Activated naive CD8-positive, alpha-beta T cell treated with anti-CD3 and anti-CD28 coated beads for 36 hours (primary cell): ENCODE data around the gene GPC2. TPM values are rescaled to one million over a fixed set of nuclear protein-coding genes. Genes with fewer than 3 reads are reported as not detected.
"Not testable (repeated sequence)": the region's sequence is repeated elsewhere in the genome, so short reads cannot be mapped to it uniquely, and the experiment has no call there.

Experiments used
- DNase-seq: peaks from one replicate; pipeline ENCODE4 v3.0.0; 2021
- H3K27ac Mint-ChIP-seq: one replicate; pipeline ENCODE4 v1.8.0; 2022; ENCODE audit warnings: mild to moderate bottlenecking, moderate library complexity, mixed read lengths
- H3K27me3 Mint-ChIP-seq: one replicate; pipeline ENCODE4 v1.8.0; 2022; ENCODE audit warnings: mild to moderate bottlenecking, mixed read lengths
- H3K36me3 Mint-ChIP-seq: one replicate; pipeline ENCODE4 v1.8.0; 2021; ENCODE audit warnings: mild to moderate bottlenecking, mixed read lengths
- H3K4me1 Mint-ChIP-seq: one replicate; pipeline ENCODE4 v1.8.0; 2021; ENCODE audit warnings: mixed read lengths
- H3K4me3 Mint-ChIP-seq: one replicate; pipeline ENCODE4 v1.8.0; 2022; ENCODE audit warnings: mild to moderate bottlenecking, moderate library complexity, mixed read lengths
- H3K9me3 Mint-ChIP-seq: one replicate; pipeline ENCODE4 v1.8.0; 2022; ENCODE audit warnings: mixed read lengths
- total RNA-seq, 2 experiments: library from RNA; stranded (reverse); gene quantifications; one replicate each; pipeline ENCODE4 v1.2.3, GENCODE V29; 2021

Gene GPC2
- total RNA-seq, 2 experiments from 2014 or later = 3.6 to 3.9 TPM

DNA sequence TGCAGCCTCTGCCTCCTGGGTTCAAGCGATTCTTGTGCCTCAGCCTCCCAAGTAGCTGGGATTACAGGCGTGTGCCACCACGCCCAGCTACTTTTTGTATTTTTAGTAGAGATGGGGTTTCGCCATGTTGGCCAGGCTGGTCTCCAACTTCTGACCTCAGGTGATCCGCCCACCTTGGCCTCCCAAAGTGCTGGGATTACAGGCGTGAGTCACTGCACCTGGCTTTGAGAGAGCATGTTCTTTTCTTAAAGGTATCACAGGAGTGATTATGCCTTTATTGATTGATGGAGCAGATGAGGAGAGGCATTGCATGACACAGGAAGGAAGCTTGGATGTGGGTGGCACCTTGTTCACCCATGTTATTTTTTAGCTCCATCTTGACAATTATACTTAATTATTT is 5.9 kb upstream of the GPC2 start:
- not testable (repeated sequence) for H3K27me3 Mint-ChIP-seq, H3K4me3 Mint-ChIP-seq, H3K27ac Mint-ChIP-seq, H3K9me3 Mint-ChIP-seq, DNase-seq
- H3K4me1 Mint-ChIP-seq = peaks cover 32% of the 10 kb centered on the region
- H3K36me3 Mint-ChIP-seq = peaks cover 12% of the 10 kb centered on the region

DNA sequence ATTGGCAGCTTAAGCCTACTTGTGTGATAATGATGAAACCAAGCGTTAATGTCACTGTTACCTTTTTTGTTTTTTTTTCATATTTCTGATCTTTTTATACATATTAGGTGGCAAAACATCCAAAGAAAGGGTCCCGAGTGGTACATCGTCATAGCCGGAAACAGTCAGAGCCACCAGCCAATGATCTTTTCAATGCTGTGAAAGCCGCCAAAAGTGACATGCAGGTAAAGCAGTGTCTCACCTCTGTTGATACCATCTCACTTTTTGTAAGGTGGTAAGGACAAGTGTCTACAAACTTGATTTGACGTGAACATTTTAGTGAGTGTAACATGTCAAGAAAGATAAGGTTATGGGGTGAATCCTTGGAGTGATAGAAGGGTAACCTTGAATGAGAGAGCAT is 5.4 kb upstream of the GPC2 start:
- not testable (repeated sequence) for H3K27ac Mint-ChIP-seq

DNA sequence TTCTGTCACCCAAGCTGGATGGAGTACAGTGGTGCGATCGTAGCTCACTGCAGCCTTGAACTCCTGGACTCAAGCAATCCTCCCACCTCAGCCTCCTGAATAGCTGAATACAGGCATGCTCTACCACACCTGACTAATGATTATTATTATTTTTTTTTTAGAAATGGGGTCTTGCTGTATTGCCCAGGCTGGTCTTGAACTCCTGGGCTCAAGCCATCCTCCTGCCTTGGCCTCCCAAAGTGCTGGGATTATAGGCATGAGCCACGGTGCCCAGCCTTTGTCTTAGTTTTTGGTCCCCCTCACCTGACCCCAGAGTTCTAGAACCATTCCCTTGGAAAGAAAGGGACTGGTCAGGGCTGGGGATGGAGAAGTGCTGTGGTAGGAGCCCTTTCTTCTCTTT is 2.9 kb upstream of the GPC2 start:
- Mint-ChIP-seq H3K36me3 (peaks cover 12% of the 10 kb centered on the region), H3K27ac (peak overlapping the region; percentile 79), H3K4me1 (peaks cover 41% of the 10 kb centered on the region), H3K4me3 (peak overlapping the region; percentile 62)
- not testable (repeated sequence) for DNase-seq, H3K27me3 Mint-ChIP-seq, H3K9me3 Mint-ChIP-seq

More for the DNA sequence above, 5.4 kb upstream of the GPC2 start:
- H3K9me3 Mint-ChIP-seq, H3K4me3 Mint-ChIP-seq, H3K27me3 Mint-ChIP-seq, DNase-seq: not testable (repeated sequence)
- Mint-ChIP-seq H3K4me1 (peaks cover 32% of the 10 kb centered on the region), H3K36me3 (peaks cover 12% of the 10 kb centered on the region)

DNA sequence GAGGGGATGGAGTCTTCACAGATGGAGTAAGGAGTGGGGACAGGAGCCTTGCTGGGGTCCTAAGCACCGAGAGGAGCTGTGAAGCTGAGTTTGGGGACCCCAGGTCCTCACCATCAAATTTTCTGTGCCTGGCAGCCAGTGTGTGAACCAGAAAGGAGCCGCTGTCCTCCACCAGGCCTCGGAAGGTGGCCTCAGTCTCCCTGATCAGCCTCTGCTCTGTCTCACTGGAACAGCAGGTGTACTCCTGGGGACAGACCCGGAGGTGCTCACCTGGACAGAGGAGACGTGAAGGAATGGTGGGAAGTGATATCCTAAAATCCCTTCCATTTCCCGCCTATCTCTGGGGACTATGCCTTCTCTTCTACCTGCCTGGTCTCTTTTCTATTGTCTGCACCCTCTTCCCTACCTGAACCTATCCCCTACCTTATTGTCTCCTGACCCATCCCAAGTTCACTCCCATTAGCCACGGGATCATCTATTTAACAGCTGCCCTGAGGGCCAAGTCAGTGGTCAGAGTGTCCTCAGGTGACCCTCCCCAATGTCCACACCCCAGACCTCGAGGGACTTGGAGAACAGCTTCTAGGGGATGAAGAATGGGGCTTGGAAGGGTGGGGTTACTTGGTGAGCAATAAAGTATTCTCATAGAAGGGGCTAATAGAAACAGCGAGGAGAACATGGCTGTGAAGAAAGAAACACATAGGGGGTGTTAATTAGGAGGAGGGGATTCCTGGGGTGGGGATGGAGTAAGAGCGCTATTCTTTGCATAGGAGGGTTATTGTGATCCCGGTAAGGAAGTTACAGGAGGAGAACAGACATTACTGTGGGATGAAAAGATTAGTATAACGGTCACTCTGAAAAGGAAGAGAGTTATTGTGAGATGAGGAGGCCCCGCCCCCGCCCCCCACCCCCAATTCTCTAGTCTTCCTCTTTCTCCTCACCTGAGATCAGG is 811 bp downstream of the GPC2 start:
- no peak overlapping the region for H3K27ac Mint-ChIP-seq
- no peaks in the 10 kb centered on the region for H3K27me3 Mint-ChIP-seq

DNA sequence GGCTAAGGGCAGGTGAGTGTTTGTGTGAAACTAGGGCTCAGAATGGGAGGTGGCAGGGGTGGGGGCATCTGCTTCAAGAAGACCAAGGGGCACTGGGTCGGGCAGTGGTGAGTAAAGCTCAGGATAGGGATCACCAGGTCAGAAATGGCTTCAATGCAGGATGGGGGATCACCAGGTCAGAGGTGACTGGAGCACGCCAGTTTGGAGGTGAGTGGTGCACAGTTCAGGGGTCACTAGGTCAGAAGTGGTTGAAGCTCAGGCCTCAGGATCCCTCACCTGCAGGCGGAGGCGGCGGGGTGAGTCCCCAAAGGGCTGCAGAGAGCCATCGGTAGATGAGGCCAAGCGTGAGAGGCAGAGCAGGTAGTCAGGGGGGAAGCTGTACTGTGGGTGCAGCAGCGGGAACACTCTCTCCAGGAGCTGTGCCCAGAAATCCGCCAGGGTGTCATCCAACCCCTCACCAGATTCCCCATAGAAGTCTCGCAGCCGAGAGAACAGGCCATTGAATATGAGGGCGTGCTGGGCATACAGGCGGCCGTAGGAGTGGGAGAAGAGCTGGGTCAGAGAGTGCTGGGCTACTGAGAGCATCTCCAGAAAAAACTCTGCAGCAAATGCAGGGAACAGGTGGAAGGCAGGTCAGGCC is 1.8 kb downstream of the GPC2 start:
- Mint-ChIP-seq H3K4me3 (no peak overlapping the region), H3K36me3 (peaks cover 7% of the 10 kb centered on the region), H3K27ac (no peak overlapping the region), H3K27me3 (no peaks in the 10 kb centered on the region), H3K4me1 (peaks cover 26% of the 10 kb centered on the region), H3K9me3 (peaks cover 2% of the 10 kb centered on the region)
- no peak for DNase-seq

More for the DNA sequence above, 811 bp downstream of the GPC2 start:
- peak overlapping the region; percentile 82 for H3K4me3 Mint-ChIP-seq
- H3K9me3 Mint-ChIP-seq = peaks cover 3% of the 10 kb centered on the region
- peaks cover 10% of the 10 kb centered on the region for H3K36me3 Mint-ChIP-seq
- no peak for DNase-seq
- H3K4me1 Mint-ChIP-seq = peaks cover 28% of the 10 kb centered on the region

DNA sequence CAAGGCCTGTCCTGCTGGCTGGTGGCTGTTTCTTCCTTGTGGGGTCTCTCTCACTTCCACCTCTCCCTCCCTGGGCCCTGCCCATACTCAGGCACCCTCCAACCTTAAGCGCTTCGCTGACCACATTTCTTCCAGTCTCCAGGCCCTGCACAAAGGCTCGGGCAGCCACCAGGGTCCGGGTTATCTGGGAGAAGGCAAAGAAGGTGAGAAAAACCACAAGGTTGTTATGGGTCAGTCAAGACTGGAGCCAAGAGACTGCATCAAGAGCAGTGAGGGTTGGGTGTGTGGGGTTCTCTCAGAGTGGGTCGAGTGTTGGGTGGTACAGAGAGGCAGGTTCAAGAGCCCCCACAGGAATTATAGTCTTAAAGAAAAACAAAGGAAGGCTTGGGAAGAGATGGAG is 2.6 kb downstream of the GPC2 start:
- Mint-ChIP-seq H3K36me3 (peaks cover 6% of the 10 kb centered on the region), H3K4me3 (no peak overlapping the region), H3K27ac (no peak overlapping the region)

DNA sequence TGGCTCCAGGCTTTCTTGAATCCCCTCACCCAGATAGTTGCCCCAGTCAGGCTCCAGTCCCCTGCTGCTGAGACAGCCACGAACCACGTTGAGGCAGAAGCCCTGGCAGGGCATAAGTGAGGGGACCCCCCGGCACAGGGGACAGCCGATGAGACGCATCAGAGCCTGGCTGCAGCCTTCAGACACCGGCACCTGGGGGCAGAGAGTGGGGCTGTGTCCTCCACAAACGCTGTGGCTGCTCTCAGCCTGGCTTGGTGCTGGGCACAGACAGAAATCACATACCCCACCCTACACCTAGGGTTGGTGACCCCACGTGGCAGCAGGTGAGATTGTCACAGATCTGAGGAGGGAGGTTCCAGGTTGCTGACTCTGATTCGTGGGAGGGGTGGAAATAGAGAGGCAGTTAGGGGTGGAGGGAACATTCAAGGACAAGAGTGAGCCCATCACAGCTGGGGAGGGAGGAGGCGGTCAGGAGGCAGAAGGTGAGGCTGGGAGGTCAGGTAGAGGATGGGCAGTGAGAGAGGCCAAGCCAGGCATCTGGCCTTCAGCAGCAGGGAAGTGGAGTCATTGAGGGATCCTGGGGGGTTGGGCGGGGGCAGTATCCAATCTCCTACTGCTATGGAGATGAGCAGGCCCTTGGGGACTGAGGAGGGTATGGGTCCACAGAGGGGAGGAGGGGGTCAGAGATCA is 3.2 kb downstream of the GPC2 start:
- H3K4me3 Mint-ChIP-seq = no peak overlapping the region
- no peak overlapping the region for H3K27ac Mint-ChIP-seq
- H3K9me3 Mint-ChIP-seq = no peaks in the 10 kb centered on the region
- H3K27me3 Mint-ChIP-seq = no peaks in the 10 kb centered on the region
- H3K4me1 Mint-ChIP-seq = peaks cover 35% of the 10 kb centered on the region
- H3K36me3 Mint-ChIP-seq = peaks cover 6% of the 10 kb centered on the region
- DNase-seq = no peak

More for the DNA sequence above, 2.6 kb downstream of the GPC2 start:
- Mint-ChIP-seq H3K4me1 (peaks cover 29% of the 10 kb centered on the region), H3K9me3 (no peaks in the 10 kb centered on the region), H3K27me3 (no peaks in the 10 kb centered on the region)
- DNase-seq = no peak

DNA sequence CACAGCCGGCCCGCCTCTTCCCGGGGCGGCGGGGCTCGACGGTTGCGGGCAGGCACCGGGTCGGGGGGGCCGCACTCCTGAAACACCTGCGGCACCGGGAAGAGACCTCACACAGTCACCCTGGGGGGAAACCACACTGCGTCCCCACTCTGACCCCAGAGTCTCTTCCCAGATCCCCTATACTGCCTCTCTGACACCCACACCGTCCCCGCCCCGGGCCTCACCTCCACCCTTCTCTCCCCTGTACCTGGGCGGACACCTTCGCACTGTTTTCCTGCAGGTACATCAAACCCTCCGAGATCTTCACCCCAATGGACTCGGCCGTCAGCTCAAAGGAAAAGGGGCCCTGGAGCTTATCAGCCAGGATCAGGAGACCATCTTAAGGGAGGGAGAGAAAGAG is 5.3 kb downstream of the GPC2 start:
- peak overlapping the region; percentile 35 for H3K27ac Mint-ChIP-seq
- DNase-seq = no peak
- H3K4me3 Mint-ChIP-seq = peak overlapping the region; percentile 72
- no peaks in the 10 kb centered on the region for H3K9me3 Mint-ChIP-seq
- no peaks in the 10 kb centered on the region for H3K27me3 Mint-ChIP-seq
- peaks cover 55% of the 10 kb centered on the region for H3K4me1 Mint-ChIP-seq
- H3K36me3 Mint-ChIP-seq = peaks cover 6% of the 10 kb centered on the region

DNA sequence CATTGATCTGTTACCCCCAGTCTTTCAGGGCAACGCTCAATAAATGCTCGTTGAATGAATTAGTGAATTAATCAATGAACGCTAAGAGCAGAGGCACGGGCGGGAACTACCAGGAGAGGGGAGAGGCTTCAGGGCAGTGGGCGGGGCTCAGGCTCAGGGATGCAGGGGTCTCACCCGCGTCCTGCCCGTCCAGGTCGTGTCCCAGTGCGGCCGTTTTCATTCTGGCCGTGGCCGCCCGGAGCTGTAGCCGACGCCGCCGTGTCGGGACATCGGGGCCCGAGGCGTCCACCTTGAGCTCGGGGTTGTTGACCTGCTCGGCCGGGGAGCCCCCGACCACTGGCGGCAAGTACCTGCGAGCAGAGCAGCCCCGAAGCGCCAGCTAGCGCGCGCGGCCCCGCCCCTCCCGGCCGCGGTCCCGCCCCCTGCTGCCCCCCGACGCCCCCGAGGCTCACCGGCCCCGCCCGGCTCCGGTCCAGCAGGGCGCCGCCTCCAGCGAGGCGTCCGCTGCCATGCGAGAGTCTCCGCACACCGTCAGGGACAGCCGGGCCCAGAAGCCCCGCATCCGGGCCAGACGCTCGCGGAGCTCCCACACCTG is 6.0 kb downstream of the GPC2 start:
- H3K4me3 Mint-ChIP-seq = peak overlapping the region; percentile 50
- peaks cover 6% of the 10 kb centered on the region for H3K36me3 Mint-ChIP-seq
- DNase-seq = peak; percentile 59
- H3K4me1 Mint-ChIP-seq = peaks cover 57% of the 10 kb centered on the region
- H3K27ac Mint-ChIP-seq = no peak overlapping the region
- no peaks in the 10 kb centered on the region for H3K9me3 Mint-ChIP-seq
- no peaks in the 10 kb centered on the region for H3K27me3 Mint-ChIP-seq

DNA sequence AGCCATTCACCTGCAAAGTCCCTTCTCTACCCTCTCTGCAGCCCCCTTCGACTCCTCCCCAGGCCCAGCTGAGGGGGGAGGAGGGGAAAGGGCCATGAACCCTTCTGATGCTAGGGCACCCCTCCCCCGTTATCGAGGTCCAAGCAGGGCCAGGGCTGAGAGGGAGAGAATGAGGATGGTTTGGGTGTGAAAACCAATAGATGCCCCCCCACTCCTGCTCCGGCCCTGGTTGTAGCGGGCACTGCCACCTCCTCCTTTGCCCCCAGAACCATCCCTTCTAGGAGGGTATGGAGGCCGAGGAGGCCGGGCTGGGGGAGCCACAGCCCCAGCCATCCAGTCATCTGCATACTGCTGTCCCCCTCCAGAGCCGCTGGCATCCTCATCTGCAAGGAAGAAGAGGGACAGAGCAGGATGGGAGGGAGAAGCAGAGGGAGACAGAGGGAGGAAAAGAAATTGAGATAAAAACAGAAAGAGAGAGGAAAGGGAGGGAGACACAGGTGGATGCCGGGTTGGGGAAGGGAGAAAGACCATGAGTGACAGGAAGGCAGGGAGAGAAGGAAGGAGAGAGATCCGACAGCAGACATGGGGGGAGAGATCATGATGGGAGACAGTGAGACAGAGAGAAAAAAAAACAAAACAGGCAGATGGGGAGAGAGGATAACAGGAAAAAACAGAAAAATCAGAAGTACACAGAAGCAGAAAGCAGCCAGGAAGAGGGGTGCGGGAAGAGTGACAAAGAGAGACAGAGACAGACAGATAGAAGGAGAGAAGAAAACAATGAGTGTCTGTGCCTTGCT is 6.9 kb downstream of the GPC2 start:
- Mint-ChIP-seq H3K9me3 (no peaks in the 10 kb centered on the region), H3K27ac (peak overlapping the region; percentile 22), H3K4me1 (peaks cover 59% of the 10 kb centered on the region), H3K27me3 (no peaks in the 10 kb centered on the region), H3K4me3 (peak overlapping the region; percentile 50), H3K36me3 (peaks cover 7% of the 10 kb centered on the region)
- DNase-seq = no peak

DNA sequence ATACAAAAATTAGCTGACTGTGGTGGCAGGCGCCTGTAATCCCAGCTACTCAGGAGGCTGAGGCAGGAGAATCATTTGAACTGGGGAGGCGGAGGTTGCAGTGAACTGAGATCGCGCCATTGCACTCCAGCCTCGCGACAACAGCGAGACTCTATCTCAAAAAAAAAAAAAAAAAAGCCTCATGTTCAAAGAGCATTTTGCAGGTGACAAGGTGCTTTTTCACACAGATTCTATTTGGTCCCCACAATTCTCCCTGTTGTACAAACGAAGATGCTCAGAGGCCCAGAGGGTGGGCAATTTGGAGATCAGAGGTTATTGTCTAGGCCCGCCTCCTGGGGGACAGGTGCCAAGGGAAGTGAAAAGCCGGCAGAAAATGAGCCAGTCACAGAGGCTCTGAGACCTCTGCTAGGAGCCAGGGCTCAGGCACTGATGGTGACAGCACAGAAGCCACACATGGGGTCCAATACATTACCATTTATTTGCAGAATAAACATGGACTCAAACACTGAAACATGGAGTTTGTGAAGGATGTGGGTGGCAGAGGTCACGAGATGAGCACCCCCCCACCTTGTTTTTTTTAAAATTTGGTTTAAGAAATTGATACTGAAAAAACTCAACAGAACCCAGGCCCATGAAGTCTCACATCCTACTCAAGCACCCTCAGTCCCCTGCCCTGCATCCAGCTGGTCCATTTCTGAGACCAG is 7.9 kb downstream of the GPC2 start:
- peaks cover 62% of the 10 kb centered on the region for H3K4me1 Mint-ChIP-seq
- no peaks in the 10 kb centered on the region for H3K27me3 Mint-ChIP-seq
- H3K4me3 Mint-ChIP-seq = peak overlapping the region; percentile 77
- no peaks in the 10 kb centered on the region for H3K9me3 Mint-ChIP-seq
- DNase-seq = no peak
- peak overlapping the region; percentile 78 for H3K27ac Mint-ChIP-seq
- peaks cover 8% of the 10 kb centered on the region for H3K36me3 Mint-ChIP-seq

DNA sequence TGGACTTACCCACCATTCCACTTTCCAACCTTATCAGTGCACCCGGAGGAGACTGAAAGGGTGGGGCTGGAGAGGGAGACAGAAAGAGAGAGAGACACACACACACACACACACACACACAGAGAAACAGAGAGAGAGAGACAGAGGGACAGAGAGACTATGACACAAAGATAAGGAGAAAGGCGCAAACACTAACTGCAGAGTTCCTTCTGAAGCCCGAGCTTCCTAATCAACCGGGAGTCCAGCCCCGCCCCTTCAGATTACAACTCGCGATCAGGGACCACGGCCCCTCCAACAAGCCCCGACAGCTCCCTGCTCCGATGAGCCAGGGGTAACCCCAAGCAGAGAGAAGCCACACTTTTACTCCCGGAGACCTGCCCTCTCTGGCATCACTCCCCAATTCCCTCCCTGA is 9.3 kb downstream of the GPC2 start:
- H3K36me3 Mint-ChIP-seq = peaks cover 6% of the 10 kb centered on the region
- peak overlapping the region; percentile 77 for H3K4me3 Mint-ChIP-seq
- peak overlapping the region; percentile 14 for H3K27ac Mint-ChIP-seq
- no peaks in the 10 kb centered on the region for H3K27me3 Mint-ChIP-seq
- H3K4me1 Mint-ChIP-seq = peaks cover 72% of the 10 kb centered on the region
- DNase-seq = no peak
- H3K9me3 Mint-ChIP-seq = no peaks in the 10 kb centered on the region

DNA sequence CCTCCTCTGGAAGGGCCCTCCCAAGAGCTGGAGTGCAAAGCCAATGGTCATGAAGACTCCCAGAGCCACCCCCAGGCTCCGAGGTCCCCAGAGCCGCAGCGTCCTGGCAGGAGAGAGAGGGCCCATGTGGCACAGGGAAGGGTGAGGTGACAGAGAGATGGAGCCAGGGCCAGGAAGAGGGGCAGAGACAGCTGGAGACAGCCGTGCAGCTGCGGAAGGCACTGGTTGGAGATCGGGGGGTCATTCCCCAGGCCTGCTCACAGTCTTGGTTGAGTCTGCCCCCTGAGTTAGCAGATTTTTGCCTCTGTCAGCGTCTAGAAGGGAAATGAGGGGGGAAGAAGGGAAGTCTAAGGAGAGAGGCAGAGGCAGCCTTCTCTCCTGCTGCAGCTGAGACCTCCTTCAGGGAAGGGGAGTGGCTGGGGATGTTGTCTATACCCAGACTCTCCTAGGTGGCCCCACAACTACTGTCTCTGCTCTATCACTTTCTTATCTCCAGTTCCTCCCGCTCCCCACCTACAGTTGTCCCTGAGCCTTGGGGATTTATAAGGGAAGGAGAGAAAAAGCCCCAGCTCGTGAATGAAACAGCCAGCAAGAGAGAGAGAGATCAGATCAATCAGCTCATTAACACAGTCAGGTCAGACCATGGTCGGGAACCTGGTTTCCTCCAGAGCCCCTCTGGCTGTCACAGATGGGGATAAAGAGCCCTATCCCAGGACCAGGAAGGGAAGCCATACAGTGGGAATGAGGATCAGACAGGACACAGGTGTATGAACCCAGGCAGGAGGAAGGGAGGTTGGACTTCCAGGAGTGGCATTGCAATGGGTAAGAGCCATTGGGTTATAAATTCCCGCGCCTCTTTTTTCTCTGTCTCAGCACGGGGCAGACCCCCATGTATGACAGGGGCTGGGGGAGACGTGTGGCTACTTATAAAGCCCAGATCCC is 9.9 kb downstream of the GPC2 start:
- Mint-ChIP-seq H3K27ac (peak overlapping the region; percentile 70), H3K4me1 (peaks cover 75% of the 10 kb centered on the region), H3K9me3 (no peaks in the 10 kb centered on the region), H3K36me3 (peaks cover 6% of the 10 kb centered on the region), H3K4me3 (peak overlapping the region; percentile 77), H3K27me3 (no peaks in the 10 kb centered on the region)
- no peak for DNase-seq
